Measurements from ENCODE around the gene AKAP13. TPM values are rescaled to one million over a fixed set of nuclear protein-coding genes. Genes with fewer than 3 reads are reported as not detected.

Gene AKAP13
- total RNA-seq, 1 experiment from 2014 or later, result 47.3 TPM

DNA sequence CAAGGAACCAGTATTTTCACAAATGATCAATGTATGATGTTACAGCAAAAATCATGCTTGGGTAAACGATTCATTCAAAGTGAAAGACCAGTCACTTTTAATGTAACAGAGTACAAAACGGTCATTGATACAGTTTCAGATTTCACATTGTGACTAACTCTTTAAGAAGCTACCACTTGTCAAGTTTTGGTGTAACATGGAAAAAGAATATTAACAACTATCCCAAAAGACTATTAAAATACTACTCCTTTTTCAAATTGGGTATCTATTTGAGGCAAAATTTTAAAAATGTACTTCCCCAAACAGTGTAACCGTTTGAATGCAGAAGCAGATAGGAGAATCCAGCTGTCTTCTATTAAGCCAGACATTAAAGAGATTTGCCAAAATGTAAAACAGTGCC, 31.7 kb downstream of the AKAP13 start:
- no peak overlapping the region for H3K56ac ChIP-seq (ENCODE audit: insufficient read length, low read depth, low read length)
- Mint-ChIP-seq H3K4me3 (no peak overlapping the region), H3K36me3 (ENCODE audit: insufficient read depth in 1 of 3, low read depth in 3 of 3) (no peaks in the 10 kb centered on the region), H3K27ac (no peak overlapping the region), H3K9me3 (no peaks in the 10 kb centered on the region), H3K4me1 (peaks cover 14 to 26% of the 10 kb centered on the region in 2 experiments), H3K27me3 (ENCODE audit: low read depth) (no peaks in the 10 kb centered on the region)
- H3K27me3 ChIP-seq (ENCODE audit: insufficient read depth, low read length), result no peaks in the 10 kb centered on the region
- H3K9ac ChIP-seq (ENCODE audit: extremely low read depth, insufficient read length, low read length), result no peak overlapping the region
- no peak overlapping the region for H2BK12ac ChIP-seq (ENCODE audit: insufficient read length, low read depth, low read length)
- H3K27ac ChIP-seq (ENCODE audit: insufficient read length, low read depth, low read length), result no peak overlapping the region
- no peak for DNase-seq
- peaks cover 14% of the 10 kb centered on the region; the same call in 1 of the 2 replicates for H3K79me2 ChIP-seq (ENCODE audit: insufficient read depth, low read length)
- H2BK120ac ChIP-seq (ENCODE audit: low read depth, low read length, poor library complexity, severe bottlenecking), result no peak overlapping the region
- no peaks in the 10 kb centered on the region for H3K9me3 ChIP-seq (ENCODE audit: control insufficient read depth, low read depth, low read length)
- H4K20me1 ChIP-seq (ENCODE audit: control insufficient read depth, insufficient read depth, insufficient read length), result no peaks in the 10 kb centered on the region
- no peak overlapping the region for H3K14ac ChIP-seq (ENCODE audit: insufficient read depth, low read length)
- H4K8ac ChIP-seq (replicated peaks; ENCODE audit: insufficient read length, low read depth, low read length), result no peak overlapping the region
- no peak overlapping the region for H3T11ph ChIP-seq (ENCODE audit: low read length)
- H3K23me2 ChIP-seq (ENCODE audit: insufficient read length, low read depth, low read length, poor library complexity, severe bottlenecking), result no peaks in the 10 kb centered on the region
- TF ChIP-seq, protein P1, sequence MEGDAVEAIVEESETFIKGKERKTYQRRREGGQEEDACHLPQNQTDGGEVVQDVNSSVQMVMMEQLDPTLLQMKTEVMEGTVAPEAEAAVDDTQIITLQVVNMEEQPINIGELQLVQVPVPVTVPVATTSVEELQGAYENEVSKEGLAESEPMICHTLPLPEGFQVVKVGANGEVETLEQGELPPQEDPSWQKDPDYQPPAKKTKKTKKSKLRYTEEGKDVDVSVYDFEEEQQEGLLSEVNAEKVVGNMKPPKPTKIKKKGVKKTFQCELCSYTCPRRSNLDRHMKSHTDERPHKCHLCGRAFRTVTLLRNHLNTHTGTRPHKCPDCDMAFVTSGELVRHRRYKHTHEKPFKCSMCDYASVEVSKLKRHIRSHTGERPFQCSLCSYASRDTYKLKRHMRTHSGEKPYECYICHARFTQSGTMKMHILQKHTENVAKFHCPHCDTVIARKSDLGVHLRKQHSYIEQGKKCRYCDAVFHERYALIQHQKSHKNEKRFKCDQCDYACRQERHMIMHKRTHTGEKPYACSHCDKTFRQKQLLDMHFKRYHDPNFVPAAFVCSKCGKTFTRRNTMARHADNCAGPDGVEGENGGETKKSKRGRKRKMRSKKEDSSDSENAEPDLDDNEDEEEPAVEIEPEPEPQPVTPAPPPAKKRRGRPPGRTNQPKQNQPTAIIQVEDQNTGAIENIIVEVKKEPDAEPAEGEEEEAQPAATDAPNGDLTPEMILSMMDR (conservative IDR thresholded peaks at IDR 0.05), result no peak
- H2AK5ac ChIP-seq (ENCODE audit: insufficient read length, low read length), result no peak overlapping the region
- peaks cover 3% of the 10 kb centered on the region for H3K79me1 ChIP-seq (ENCODE audit: insufficient read depth, low read depth, low read length, poor library complexity, severe bottlenecking)
- H4K5ac ChIP-seq (ENCODE audit: insufficient read length, low read depth, low read length), result no peak overlapping the region
- WGBS (ENCODE audit: extremely low coverage, insufficient read length, low lambda C conversion rate), result no CpG with 5 or more reads among the region's 3 CpGs
- H3K4me2 ChIP-seq (ENCODE audit: insufficient read depth, insufficient read length, low read length), result no peak overlapping the region
- no peak overlapping the region for H2BK15ac ChIP-seq (ENCODE audit: low read depth, low read length)
- no peak overlapping the region for H2AFZ ChIP-seq (ENCODE audit: low read length)
- H4K91ac ChIP-seq (ENCODE audit: insufficient read length, low read depth, low read length), result no peak overlapping the region
- H2BK5ac ChIP-seq (ENCODE audit: insufficient read length, low read length), result no peak overlapping the region
- peaks cover 7% of the 10 kb centered on the region; the same call in 1 of the 2 replicates for H3K4me1 ChIP-seq (ENCODE audit: insufficient read depth, low read length)
- H3K23ac ChIP-seq (ENCODE audit: insufficient read length, low read depth, low read length), result no peak overlapping the region
- H2BK20ac ChIP-seq (ENCODE audit: low read depth, low read length, poor library complexity, severe bottlenecking), result no peak overlapping the region
- H3K4ac ChIP-seq (ENCODE audit: low read depth, low read length), result no peak overlapping the region
- no peak overlapping the region for H3K18ac ChIP-seq (ENCODE audit: insufficient read length, low read depth, low read length)
